Fibroblast of lung (primary cell): ENCODE data around the gene TBC1D22A. TPM values are rescaled to one million over a fixed set of nuclear protein-coding genes. Genes with fewer than 3 reads are reported as not detected.

Experiments used
- DNase-seq, 2 donors: peaks; one replicate each; pipeline versions ENCODE4 v3.0.0 to v3.0.0-alpha.2; 2010; ENCODE audit warnings: low read depth in 2 of 2
- H2AFZ ChIP-seq: 2 replicates; pipeline ENCODE4 v1.5.1; 2012; ENCODE audit warnings: low read length, control low read depth, inconsistent platforms
- H3K27ac ChIP-seq: 2 replicates; pipeline ENCODE4 v1.5.1; 2011; ENCODE audit warnings: low read length, control low read depth; ENCODE audit not compliant: insufficient read depth
- H3K27me3 ChIP-seq: 2 replicates; pipeline ENCODE4 v1.5.1; 2011; ENCODE audit warnings: mild to moderate bottlenecking, low read length; ENCODE audit not compliant: control insufficient read depth, insufficient read depth
- H3K36me3 ChIP-seq: 2 replicates; pipeline ENCODE4 v1.5.1; 2011; ENCODE audit warnings: low read length; ENCODE audit not compliant: control insufficient read depth, insufficient read depth
- H3K4me1 ChIP-seq: 2 replicates; pipeline ENCODE4 v1.5.1; 2011; ENCODE audit warnings: low read length; ENCODE audit not compliant: control insufficient read depth, insufficient read depth; ENCODE audit errors: extremely low read depth
- H3K4me2 ChIP-seq: 2 replicates; pipeline ENCODE4 v1.5.1; 2011; ENCODE audit warnings: low read length, control low read depth; ENCODE audit not compliant: insufficient read depth; ENCODE audit errors: extremely low read depth
- H3K4me3 ChIP-seq, 4 experiments: fragments of 200-600 bp in 1 of 4; sonication (generic) in 1 of 4; replicated peaks in 1 of 4; 2 replicates each; pipeline ENCODE4 v1.5.1; 2011 to 2016; ENCODE audit warnings: low read length in 4 of 4, low read depth in 3 of 4, mild to moderate bottlenecking in 3 of 4, control low read depth in 2 of 4, inconsistent platforms in 1 of 4, mixed read lengths in 1 of 4; ENCODE audit not compliant: insufficient read depth in 1 of 4; ENCODE audit errors: control extremely low read depth in 1 of 4
- H3K79me2 ChIP-seq: 2 replicates; pipeline ENCODE4 v1.5.1; 2012; ENCODE audit warnings: mild to moderate bottlenecking, low read length, inconsistent platforms; ENCODE audit not compliant: control insufficient read depth, insufficient read depth
- H3K9ac ChIP-seq: 2 replicates; pipeline ENCODE4 v1.5.1; 2011; ENCODE audit warnings: mild to moderate bottlenecking, low read length, control low read depth; ENCODE audit not compliant: insufficient read depth
- H3K9me3 ChIP-seq: 2 replicates; pipeline ENCODE4 v1.5.1; 2012; ENCODE audit warnings: low read depth, low read length; ENCODE audit not compliant: control insufficient read depth, insufficient read depth
- H4K20me1 ChIP-seq: 2 replicates; pipeline ENCODE4 v1.5.1; 2011; ENCODE audit warnings: low read length; ENCODE audit not compliant: control insufficient read depth, insufficient read depth; ENCODE audit errors: extremely low read depth
- EZH2 ChIP-seq: IDR thresholded peaks from 2 replicates; pipeline ENCODE4 v1.5.1; 2012; ENCODE audit warnings: low read length, control low read depth, mild to moderate bottlenecking; ENCODE audit errors: missing control alignments
- polyA plus RNA-seq, 2 donors: library from polyadenylated mRNA; depleted of rRNA in 1 of 2; stranded (reverse) in 1 of 2; unstranded in 1 of 2; fragments of >200 nt; gene quantifications; 2 replicates each; pipeline ENCODE4 v1.2.1, GENCODE V29; 2011 to 2012; ENCODE audit warnings: missing spikeins in 1 of 2
- total RNA-seq: library from RNA; depleted of rRNA; stranded (reverse); fragments of >200 nt; gene quantifications from 2 replicates; pipeline ENCODE4 v1.2.1, GENCODE V29; 2014
- TF ChIP-seq, protein P1 (sequence below), 2 donors: IDR thresholded peaks in 1 of 2; conservative IDR thresholded peaks in 1 of 2; 1 replicate in 1 of 2; 2 replicates in 1 of 2; pipeline ENCODE4 v1.5.1; 2011 to 2012; ENCODE audit warnings: low read length in 2 of 2, control low read depth in 1 of 2, inconsistent platforms in 1 of 2, low read depth in 1 of 2, mild to moderate bottlenecking in 1 of 2

The TBC1D22A gene
- total and polyA plus RNA-seq, 2 donors (not counting 1 experiment from before 2014, with no cell fraction given): 11.6 to 17.6 TPM

DNA sequence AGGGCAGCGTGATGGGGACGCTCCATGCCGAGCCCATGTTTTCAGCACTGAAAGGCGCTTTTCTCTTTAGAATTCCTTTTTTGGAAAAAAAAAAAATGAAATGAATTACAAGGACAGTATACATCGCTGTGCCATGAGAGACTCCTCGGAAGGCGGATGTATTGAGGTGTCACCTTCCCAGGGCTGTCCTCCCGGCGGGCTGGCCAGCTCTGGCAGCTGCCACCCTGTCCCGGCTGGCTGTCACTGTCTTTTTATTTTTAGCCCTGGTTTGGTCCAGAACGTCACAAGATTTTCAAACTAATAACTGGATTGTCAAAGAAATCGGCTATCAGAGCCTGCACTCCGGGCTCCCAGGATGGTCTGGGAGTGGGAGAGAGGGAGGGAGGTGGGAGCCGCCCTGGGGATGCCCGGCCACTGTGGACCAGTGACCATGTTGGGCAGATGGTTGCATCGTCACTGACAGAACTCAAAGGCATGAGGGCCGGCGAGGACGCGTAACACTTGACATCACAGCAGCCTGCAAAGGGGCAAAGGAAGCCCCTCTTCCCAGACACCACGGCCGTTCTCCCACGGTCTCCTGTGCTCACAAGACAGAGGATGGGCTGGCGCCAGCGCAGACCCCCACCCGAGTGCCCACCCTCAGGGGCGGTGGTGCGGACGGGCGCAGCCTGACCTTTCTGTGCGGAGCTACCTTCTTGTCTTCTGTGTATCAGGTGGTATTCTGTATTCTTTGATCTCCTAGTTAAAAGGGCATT, 392.9 kb downstream of the TBC1D22A start:
- no peaks in the 10 kb centered on the region for H4K20me1 ChIP-seq
- no peaks in the 10 kb centered on the region for H3K27me3 ChIP-seq
- TF ChIP-seq EZH2: no peak
- TF ChIP-seq, protein P1, sequence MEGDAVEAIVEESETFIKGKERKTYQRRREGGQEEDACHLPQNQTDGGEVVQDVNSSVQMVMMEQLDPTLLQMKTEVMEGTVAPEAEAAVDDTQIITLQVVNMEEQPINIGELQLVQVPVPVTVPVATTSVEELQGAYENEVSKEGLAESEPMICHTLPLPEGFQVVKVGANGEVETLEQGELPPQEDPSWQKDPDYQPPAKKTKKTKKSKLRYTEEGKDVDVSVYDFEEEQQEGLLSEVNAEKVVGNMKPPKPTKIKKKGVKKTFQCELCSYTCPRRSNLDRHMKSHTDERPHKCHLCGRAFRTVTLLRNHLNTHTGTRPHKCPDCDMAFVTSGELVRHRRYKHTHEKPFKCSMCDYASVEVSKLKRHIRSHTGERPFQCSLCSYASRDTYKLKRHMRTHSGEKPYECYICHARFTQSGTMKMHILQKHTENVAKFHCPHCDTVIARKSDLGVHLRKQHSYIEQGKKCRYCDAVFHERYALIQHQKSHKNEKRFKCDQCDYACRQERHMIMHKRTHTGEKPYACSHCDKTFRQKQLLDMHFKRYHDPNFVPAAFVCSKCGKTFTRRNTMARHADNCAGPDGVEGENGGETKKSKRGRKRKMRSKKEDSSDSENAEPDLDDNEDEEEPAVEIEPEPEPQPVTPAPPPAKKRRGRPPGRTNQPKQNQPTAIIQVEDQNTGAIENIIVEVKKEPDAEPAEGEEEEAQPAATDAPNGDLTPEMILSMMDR (conservative IDR thresholded peaks at IDR 0.05 in 1 of 2, IDR thresholded peaks at IDR 0.05 in 1 of 2; ENCODE audit: low read depth in 1 of 2, low read length in 2 of 2): no peak
- H2AFZ ChIP-seq: peak overlapping the region; percentile 43
- peak overlapping the region; percentile 85 for H3K4me2 ChIP-seq
- peak overlapping the region; percentile 34 for H3K27ac ChIP-seq
- H3K9ac ChIP-seq: peak overlapping the region; percentile 45
- DNase-seq: no peak
- H3K79me2 ChIP-seq: no peaks in the 10 kb centered on the region
- no peaks in the 10 kb centered on the region for H3K36me3 ChIP-seq
- H3K4me1 ChIP-seq: peaks cover 3% of the 10 kb centered on the region
- H3K4me3 ChIP-seq: peak overlapping the region in 3 of 4 experiments; percentile 17 to 52 (median 22)
- H3K9me3 ChIP-seq: no peaks in the 10 kb centered on the region

DNA sequence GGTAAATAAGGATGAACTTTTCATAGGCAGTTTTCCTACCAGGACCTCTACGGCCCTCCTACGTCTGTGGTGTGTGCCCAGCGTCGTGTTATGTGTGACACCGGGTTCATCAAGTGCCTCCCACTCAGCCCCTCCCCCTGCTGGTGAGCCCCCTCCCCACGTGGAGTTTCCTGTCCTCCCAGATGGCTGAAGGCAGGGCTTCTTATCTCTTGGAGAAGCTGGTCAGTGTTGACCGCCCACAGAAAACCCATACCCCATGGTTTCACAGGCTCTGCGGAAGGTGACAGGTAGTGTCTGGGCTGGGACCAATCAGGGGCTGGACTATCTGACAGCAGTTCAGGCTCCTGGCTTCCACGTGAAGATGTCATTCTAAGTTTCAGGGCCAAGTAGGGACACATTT, 393.5 kb downstream of the TBC1D22A start:
- H3K4me1 ChIP-seq: peaks cover 3% of the 10 kb centered on the region
- no peaks in the 10 kb centered on the region for H3K27me3 ChIP-seq
- H3K36me3 ChIP-seq: no peaks in the 10 kb centered on the region
- H4K20me1 ChIP-seq: no peaks in the 10 kb centered on the region
- no peak overlapping the region for H3K27ac ChIP-seq
- no peaks in the 10 kb centered on the region for H3K79me2 ChIP-seq
- no peak for TF ChIP-seq EZH2
- TF ChIP-seq, protein P1 (conservative IDR thresholded peaks at IDR 0.05 in 1 of 2, IDR thresholded peaks at IDR 0.05 in 1 of 2; ENCODE audit: low read depth in 1 of 2, low read length in 2 of 2): no peak
- no peak overlapping the region for H3K4me3 ChIP-seq
- H3K9me3 ChIP-seq: no peaks in the 10 kb centered on the region
- no peak for DNase-seq
- H2AFZ ChIP-seq: no peak overlapping the region
- no peak overlapping the region for H3K4me2 ChIP-seq
- H3K9ac ChIP-seq: no peak overlapping the region

DNA sequence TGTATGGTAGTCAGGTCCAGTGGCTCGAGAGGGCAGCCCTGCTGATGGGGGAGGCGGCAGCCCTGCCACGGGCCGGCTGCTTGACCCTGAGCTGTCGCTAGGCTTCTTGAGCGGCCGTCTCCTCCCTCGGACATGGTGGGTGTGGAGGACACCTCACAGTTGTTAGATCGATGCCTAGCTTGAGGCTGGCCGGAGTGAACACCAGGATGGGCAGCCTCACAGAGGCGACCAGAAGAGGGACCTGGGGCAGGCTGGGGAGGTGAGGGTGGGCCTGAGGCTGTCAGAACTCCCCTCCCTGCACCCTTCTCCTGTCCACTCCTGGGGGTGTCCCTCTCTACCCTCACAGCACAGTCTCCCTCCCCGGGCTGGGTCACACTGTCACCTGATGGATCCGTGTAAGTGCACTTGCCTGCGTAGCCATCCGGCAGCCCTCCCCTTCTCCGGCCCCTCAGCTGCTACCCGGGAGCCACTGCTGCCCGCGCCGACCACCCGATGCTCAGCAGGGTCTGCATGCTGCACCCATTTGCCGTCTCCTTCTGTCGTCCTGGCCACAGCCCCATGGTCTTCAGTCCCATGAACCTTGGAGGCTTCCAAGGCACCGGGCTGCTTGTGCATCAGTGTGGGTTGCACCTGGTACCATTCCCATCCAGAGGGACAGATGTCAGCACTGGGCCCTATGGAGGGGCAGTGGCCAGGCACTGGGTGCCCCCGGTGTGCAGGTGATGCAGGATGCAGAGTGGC, 394.1 kb downstream of the TBC1D22A start:
- DNase-seq: no peak
- Histone ChIP-seq H3K36me3 (no peaks in the 10 kb centered on the region), H3K27me3 (no peaks in the 10 kb centered on the region), H2AFZ (no peak overlapping the region), H3K4me1 (peaks cover 3% of the 10 kb centered on the region), H3K4me2 (no peak overlapping the region), H4K20me1 (no peaks in the 10 kb centered on the region), H3K79me2 (no peaks in the 10 kb centered on the region), H3K4me3 (no peak overlapping the region), H3K27ac (no peak overlapping the region), H3K9ac (no peak overlapping the region), H3K9me3 (no peaks in the 10 kb centered on the region)
- TF ChIP-seq, protein P1 (conservative IDR thresholded peaks at IDR 0.05 in 1 of 2, IDR thresholded peaks at IDR 0.05 in 1 of 2; ENCODE audit: low read depth in 1 of 2, low read length in 2 of 2): no peak
- no peak for TF ChIP-seq EZH2
